ENCODE measurements around the gene NFKBIE. TPM values are rescaled to one million over a fixed set of nuclear protein-coding genes. Genes with fewer than 3 reads are reported as not detected.

NFKBIE gene
- total and polyA plus RNA-seq, 9 of the 15 experiments (the other 6 are each of a cell fraction or from before 2014, with no cell fraction given), result 2.1 to 16.4 (median 11.7) TPM

- peak; percentile 92; the same call in 1 of the 2 replicates for TF ChIP-seq SAFB (IDR thresholded peaks at IDR 0.05; ENCODE audit: borderline replicate concordance, low read depth, low read length)
- peak; percentile 99 for TF ChIP-seq ZFX (CRISPR knock-in tag; IDR thresholded peaks at IDR 0.05)
- peak; percentile 97 for TF ChIP-seq CCNT2 (IDR thresholded peaks at IDR 0.05; ENCODE audit: borderline replicate concordance, extremely low read depth, insufficient read length, low read depth, low read length)
- TF ChIP-seq CBX2 (IDR thresholded peaks at IDR 0.05; ENCODE audit: insufficient read depth, low read length, poor library complexity, severe bottlenecking), result no peak
- 0 out of 2 replicates have a peak, but pooled peaks have one; percentile 54 for TF ChIP-seq CHCHD3 (CRISPR knock-in tag; IDR thresholded peaks at IDR 0.05)
- TF ChIP-seq TCF7 (IDR thresholded peaks at IDR 0.05; ENCODE audit: borderline replicate concordance), result no peak; the same call in 1 of the 2 replicates
- TF ChIP-seq HNRNPH1 (optimal IDR thresholded peaks at IDR 0.05; ENCODE audit: low read depth, low read length), result no peak
- TF ChIP-seq ZNF282 (CRISPR knock-in tag; IDR thresholded peaks at IDR 0.05), result no peak
- peak in 1 of 3 experiments; percentile 59 for TF ChIP-seq YY1 (IDR thresholded peaks at IDR 0.05; ENCODE audit: borderline replicate concordance in 1 of 3, control insufficient read depth in 1 of 3, extremely low read depth in 1 of 3, insufficient read depth in 3 of 3, insufficient read length in 1 of 3, insufficient replicate concordance in 2 of 3, low read depth in 1 of 3, low read length in 2 of 3)
- no peak for TF ChIP-seq CGGBP1 (CRISPR knock-in tag; IDR thresholded peaks at IDR 0.05)
- peak; percentile 84; the same call in 1 of the 2 replicates for TF ChIP-seq ZBTB43 (CRISPR knock-in tag; IDR thresholded peaks at IDR 0.05)
- peak; percentile 41; the same call in 1 of the 2 replicates for TF ChIP-seq HCFC1 (IDR thresholded peaks at IDR 0.05; ENCODE audit: low read depth, low read length)
- TF ChIP-seq, protein P1, sequence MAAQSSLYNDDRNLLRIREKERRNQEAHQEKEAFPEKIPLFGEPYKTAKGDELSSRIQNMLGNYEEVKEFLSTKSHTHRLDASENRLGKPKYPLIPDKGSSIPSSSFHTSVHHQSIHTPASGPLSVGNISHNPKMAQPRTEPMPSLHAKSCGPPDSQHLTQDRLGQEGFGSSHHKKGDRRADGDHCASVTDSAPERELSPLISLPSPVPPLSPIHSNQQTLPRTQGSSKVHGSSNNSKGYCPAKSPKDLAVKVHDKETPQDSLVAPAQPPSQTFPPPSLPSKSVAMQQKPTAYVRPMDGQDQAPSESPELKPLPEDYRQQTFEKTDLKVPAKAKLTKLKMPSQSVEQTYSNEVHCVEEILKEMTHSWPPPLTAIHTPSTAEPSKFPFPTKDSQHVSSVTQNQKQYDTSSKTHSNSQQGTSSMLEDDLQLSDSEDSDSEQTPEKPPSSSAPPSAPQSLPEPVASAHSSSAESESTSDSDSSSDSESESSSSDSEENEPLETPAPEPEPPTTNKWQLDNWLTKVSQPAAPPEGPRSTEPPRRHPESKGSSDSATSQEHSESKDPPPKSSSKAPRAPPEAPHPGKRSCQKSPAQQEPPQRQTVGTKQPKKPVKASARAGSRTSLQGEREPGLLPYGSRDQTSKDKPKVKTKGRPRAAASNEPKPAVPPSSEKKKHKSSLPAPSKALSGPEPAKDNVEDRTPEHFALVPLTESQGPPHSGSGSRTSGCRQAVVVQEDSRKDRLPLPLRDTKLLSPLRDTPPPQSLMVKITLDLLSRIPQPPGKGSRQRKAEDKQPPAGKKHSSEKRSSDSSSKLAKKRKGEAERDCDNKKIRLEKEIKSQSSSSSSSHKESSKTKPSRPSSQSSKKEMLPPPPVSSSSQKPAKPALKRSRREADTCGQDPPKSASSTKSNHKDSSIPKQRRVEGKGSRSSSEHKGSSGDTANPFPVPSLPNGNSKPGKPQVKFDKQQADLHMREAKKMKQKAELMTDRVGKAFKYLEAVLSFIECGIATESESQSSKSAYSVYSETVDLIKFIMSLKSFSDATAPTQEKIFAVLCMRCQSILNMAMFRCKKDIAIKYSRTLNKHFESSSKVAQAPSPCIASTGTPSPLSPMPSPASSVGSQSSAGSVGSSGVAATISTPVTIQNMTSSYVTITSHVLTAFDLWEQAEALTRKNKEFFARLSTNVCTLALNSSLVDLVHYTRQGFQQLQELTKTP (IDR thresholded peaks at IDR 0.05; ENCODE audit: low read depth in 1 of 2, partially characterized antibody in 2 of 2), result no peak
- no peak for TF ChIP-seq MCM5 (IDR thresholded peaks at IDR 0.05; ENCODE audit: low read depth)
- TF ChIP-seq BRD4 (IDR thresholded peaks at IDR 0.05), result no peak
- TF ChIP-seq, protein P2, sequence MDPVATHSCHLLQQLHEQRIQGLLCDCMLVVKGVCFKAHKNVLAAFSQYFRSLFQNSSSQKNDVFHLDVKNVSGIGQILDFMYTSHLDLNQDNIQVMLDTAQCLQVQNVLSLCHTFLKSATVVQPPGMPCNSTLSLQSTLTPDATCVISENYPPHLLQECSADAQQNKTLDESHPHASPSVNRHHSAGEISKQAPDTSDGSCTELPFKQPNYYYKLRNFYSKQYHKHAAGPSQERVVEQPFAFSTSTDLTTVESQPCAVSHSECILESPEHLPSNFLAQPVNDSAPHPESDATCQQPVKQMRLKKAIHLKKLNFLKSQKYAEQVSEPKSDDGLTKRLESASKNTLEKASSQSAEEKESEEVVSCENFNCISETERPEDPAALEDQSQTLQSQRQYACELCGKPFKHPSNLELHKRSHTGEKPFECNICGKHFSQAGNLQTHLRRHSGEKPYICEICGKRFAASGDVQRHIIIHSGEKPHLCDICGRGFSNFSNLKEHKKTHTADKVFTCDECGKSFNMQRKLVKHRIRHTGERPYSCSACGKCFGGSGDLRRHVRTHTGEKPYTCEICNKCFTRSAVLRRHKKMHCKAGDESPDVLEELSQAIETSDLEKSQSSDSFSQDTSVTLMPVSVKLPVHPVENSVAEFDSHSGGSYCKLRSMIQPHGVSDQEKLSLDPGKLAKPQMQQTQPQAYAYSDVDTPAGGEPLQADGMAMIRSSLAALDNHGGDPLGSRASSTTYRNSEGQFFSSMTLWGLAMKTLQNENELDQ (CRISPR knock-in tag; IDR thresholded peaks at IDR 0.05; ENCODE audit: borderline replicate concordance), result peak; percentile 52; the same call in 1 of the 2 replicates
- peak; percentile 58; the same call in 1 of the 2 replicates for TF ChIP-seq ILF3 (IDR thresholded peaks at IDR 0.05; ENCODE audit: borderline replicate concordance)
- TF ChIP-seq MTF1 (CRISPR knock-in tag; IDR thresholded peaks at IDR 0.05; ENCODE audit: borderline replicate concordance), result no peak
- TF ChIP-seq RNF2 (IDR thresholded peaks at IDR 0.05), result peak; percentile 30; the same call in 1 of the 2 replicates
These were observed 27.4 kb downstream of the NFKBIE start (continued) for GRCh38 chr6:44237813-44238433.
